GM12873 (cell line): ENCODE data around the gene FBXO24.

ENCODE experiments used
- CTCF ChIP-seq: IDR thresholded peaks from 2 replicates; pipeline ENCODE4 v1.5.1; 2012; ENCODE audit warnings: low read depth, mild to moderate bottlenecking, moderate library complexity, low read length, control low read depth; ENCODE audit not compliant: insufficient read depth; ENCODE audit errors: missing control alignments

Gene FBXO24

GRCh38 chr7:100563100-100563564, 23.0 kb upstream of the FBXO24 start:
- TF ChIP-seq CTCF: no peak

GRCh38 chr7:100563809-100564400, 22.2 kb upstream of the FBXO24 start:
- TF ChIP-seq CTCF: peak; percentile 96

GRCh38 chr7:100565133-100565571, 21.0 kb upstream of the FBXO24 start:
- no peak for TF ChIP-seq CTCF

GRCh38 chr7:100566018-100566531, 20.1 kb upstream of the FBXO24 start:
- no peak for TF ChIP-seq CTCF

- no peak for TF ChIP-seq CTCF
These were observed 18.9 kb upstream of the FBXO24 start for GRCh38 chr7:100567031-100567730.

- no peak for TF ChIP-seq CTCF
These were observed 18.4 kb upstream of the FBXO24 start for GRCh38 chr7:100567751-100568175.

- TF ChIP-seq CTCF: no peak
These were observed 17.8 kb upstream of the FBXO24 start for GRCh38 chr7:100568176-100568895.
